ENCODE data around the gene PLA2G5.

Gene PLA2G5

GRCh38 chr1:20119347-20119746 lies 49.4 kb downstream of the PLA2G5 start, which contains the start of gene PLA2G2D:
Gene PLA2G2D, minus strand, starts transcription at chr1:20119536. Its CDS starts 38 bp downstream, at chr1:20119498.
- Histone ChIP-seq H3K4me1 (ENCODE audit: low read length) (no peaks in the 10 kb centered on the region), H3K79me2 (ENCODE audit: low read length) (no peaks in the 10 kb centered on the region), H4K20me1 (ENCODE audit: insufficient read depth, low read length) (no peaks in the 10 kb centered on the region), H2AFZ (ENCODE audit: low read length) (no peak within 1 kb of the TSS), H3K4me2 (ENCODE audit: low read depth, low read length) (no peak within 1 kb of the TSS), H3K9me2 (replicated peaks; ENCODE audit: insufficient read depth, low read length) (no peaks in the 10 kb centered on the region), H3F3A (ENCODE audit: insufficient read depth, low read length) (no peaks in the 10 kb centered on the region), H3K36me3 (replicated peaks; ENCODE audit: insufficient read depth, low read length) (no peaks in the 10 kb centered on the region), H3K9ac (ENCODE audit: low read length) (no peak within 1 kb of the TSS), H3K4me3 (ENCODE audit: low read length) (no peak within 1 kb of the TSS), H3K9me3 (replicated peaks; ENCODE audit: insufficient read depth, low read length) (no peaks in the 10 kb centered on the region), H3K27me3 (replicated peaks; ENCODE audit: insufficient read depth, low read length) (peaks cover 13% of the 10 kb centered on the region), H3K27ac (ENCODE audit: low read length) (no peak within 1 kb of the TSS)
- no peak for TF ChIP-seq EZH2 (optimal IDR thresholded peaks at IDR 0.05; ENCODE audit: low read depth, low read length)
- no peak for TF ChIP-seq EZH2phosphoT487 (IDR thresholded peaks at IDR 0.05; ENCODE audit: low read length)
- no peak for TF ChIP-seq CTCF (IDR thresholded peaks at IDR 0.05; ENCODE audit: low read length)
- DNase-seq: no peak

GRCh38 chr1:20120796-20121195 lies 50.8 kb downstream of the PLA2G5 start:
- H3K9me2 ChIP-seq (replicated peaks; ENCODE audit: insufficient read depth, low read length): no peaks in the 10 kb centered on the region
- H3K9me3 ChIP-seq (replicated peaks; ENCODE audit: insufficient read depth, low read length): no peaks in the 10 kb centered on the region
- TF ChIP-seq CTCF (IDR thresholded peaks at IDR 0.05; ENCODE audit: low read length): no peak
- no peak for TF ChIP-seq EZH2phosphoT487 (IDR thresholded peaks at IDR 0.05; ENCODE audit: low read length)
- TF ChIP-seq EZH2 (optimal IDR thresholded peaks at IDR 0.05; ENCODE audit: low read depth, low read length): no peak
- no peaks in the 10 kb centered on the region for H3K36me3 ChIP-seq (replicated peaks; ENCODE audit: insufficient read depth, low read length)
- no peaks in the 10 kb centered on the region for H3F3A ChIP-seq (ENCODE audit: insufficient read depth, low read length)
- H3K9ac ChIP-seq (ENCODE audit: low read length): no peak overlapping the region
- H3K27ac ChIP-seq (ENCODE audit: low read length): no peak overlapping the region
- no peaks in the 10 kb centered on the region for H3K79me2 ChIP-seq (ENCODE audit: low read length)
- H3K27me3 ChIP-seq (replicated peaks; ENCODE audit: insufficient read depth, low read length): peaks cover 13% of the 10 kb centered on the region
- no peaks in the 10 kb centered on the region for H4K20me1 ChIP-seq (ENCODE audit: insufficient read depth, low read length)
- H3K4me1 ChIP-seq (ENCODE audit: low read length): 0 out of 2 replicates have a peak, but pooled peaks cover under 1% of the 10 kb centered on the region
- no peak for DNase-seq
- no peak overlapping the region for H3K4me3 ChIP-seq (ENCODE audit: low read length)
- no peak overlapping the region for H3K4me2 ChIP-seq (ENCODE audit: low read depth, low read length)
- no peak overlapping the region for H2AFZ ChIP-seq (ENCODE audit: low read length)

GRCh38 chr1:20123722-20124455 lies 53.9 kb downstream of the PLA2G5 start:
- Histone ChIP-seq H3K27me3 (replicated peaks; ENCODE audit: insufficient read depth, low read length) (peaks cover 13% of the 10 kb centered on the region), H3K4me1 (ENCODE audit: low read length) (0 out of 2 replicates have a peak, but pooled peaks cover 7% of the 10 kb centered on the region), H3F3A (ENCODE audit: insufficient read depth, low read length) (no peaks in the 10 kb centered on the region), H4K20me1 (ENCODE audit: insufficient read depth, low read length) (no peaks in the 10 kb centered on the region), H3K36me3 (replicated peaks; ENCODE audit: insufficient read depth, low read length) (no peaks in the 10 kb centered on the region), H3K9ac (ENCODE audit: low read length) (no peak overlapping the region), H3K79me2 (ENCODE audit: low read length) (no peaks in the 10 kb centered on the region), H3K27ac (ENCODE audit: low read length) (no peak overlapping the region), H2AFZ (ENCODE audit: low read length) (no peak overlapping the region), H3K4me2 (ENCODE audit: low read depth, low read length) (no peak overlapping the region), H3K9me3 (replicated peaks; ENCODE audit: insufficient read depth, low read length) (no peaks in the 10 kb centered on the region), H3K9me2 (replicated peaks; ENCODE audit: insufficient read depth, low read length) (no peaks in the 10 kb centered on the region), H3K4me3 (ENCODE audit: low read length) (no peak overlapping the region)
- no peak for TF ChIP-seq EZH2phosphoT487 (IDR thresholded peaks at IDR 0.05; ENCODE audit: low read length)
- no peak for TF ChIP-seq EZH2 (optimal IDR thresholded peaks at IDR 0.05; ENCODE audit: low read depth, low read length)
- no peak for TF ChIP-seq CTCF (IDR thresholded peaks at IDR 0.05; ENCODE audit: low read length)
- no peak for DNase-seq

All from MM.1S (cell line).